Measurements from ENCODE around the gene MICU1. TPM values are rescaled to one million over a fixed set of nuclear protein-coding genes. Genes with fewer than 3 reads are reported as not detected.

MICU1 gene
- total RNA-seq, 6 experiments from 2014 or later = 54.7 to 62.7 (median 59.8) TPM

GRCh38 chr10:72509206-72509799, 116.6 kb downstream of the MICU1 start:
- no peaks in the 10 kb centered on the region for H3K4me1 Mint-ChIP-seq (ENCODE audit: low read depth)
- H3K9me3 Mint-ChIP-seq = peaks cover 2% of the 10 kb centered on the region; the same call in 1 of the 2 replicates
- no peak for TF ChIP-seq CTCF (IDR thresholded peaks at IDR 0.05)
- no peak overlapping the region for H3K27ac Mint-ChIP-seq
- H3K36me3 Mint-ChIP-seq (ENCODE audit: low read depth) = peaks cover 14% of the 10 kb centered on the region
- H3K4me3 Mint-ChIP-seq = no peak overlapping the region
- H3K27me3 Mint-ChIP-seq (ENCODE audit: insufficient read depth) = peaks cover 2% of the 10 kb centered on the region; the same call in 1 of the 2 replicates
- no peak for DNase-seq

- H3K9me3 Mint-ChIP-seq = peaks cover 11% of the 10 kb centered on the region; the same call in 1 of the 2 replicates
- H3K36me3 Mint-ChIP-seq (ENCODE audit: low read depth) = peaks cover 22% of the 10 kb centered on the region
- H3K27me3 Mint-ChIP-seq (ENCODE audit: insufficient read depth) = peaks cover 2% of the 10 kb centered on the region; the same call in 1 of the 2 replicates
- no peak for DNase-seq
- no peak overlapping the region for H3K27ac Mint-ChIP-seq
- H3K4me1 Mint-ChIP-seq (ENCODE audit: low read depth) = peaks cover 10% of the 10 kb centered on the region
- TF ChIP-seq CTCF (IDR thresholded peaks at IDR 0.05) = no peak
- no peak overlapping the region for H3K4me3 Mint-ChIP-seq
Measured at GRCh38 chr10:72508033-72508432, 117.8 kb downstream of the MICU1 start.

GRCh38 chr10:72506474-72506873, 119.4 kb downstream of the MICU1 start:
- Mint-ChIP-seq H3K27ac (no peak overlapping the region), H3K27me3 (ENCODE audit: insufficient read depth) (no peaks in the 10 kb centered on the region), H3K4me1 (ENCODE audit: low read depth) (peaks cover 18% of the 10 kb centered on the region), H3K36me3 (ENCODE audit: low read depth) (peaks cover 22% of the 10 kb centered on the region), H3K9me3 (peaks cover 11% of the 10 kb centered on the region; the same call in 1 of the 2 replicates), H3K4me3 (no peak overlapping the region)
- TF ChIP-seq CTCF (IDR thresholded peaks at IDR 0.05) = no peak
- DNase-seq = no peak

GRCh38 chr10:72505435-72505834, 120.4 kb downstream of the MICU1 start:
- Mint-ChIP-seq H3K36me3 (ENCODE audit: low read depth) (peaks cover 22% of the 10 kb centered on the region), H3K27me3 (ENCODE audit: insufficient read depth) (no peaks in the 10 kb centered on the region), H3K4me3 (no peak overlapping the region), H3K4me1 (ENCODE audit: low read depth) (peaks cover 18% of the 10 kb centered on the region), H3K9me3 (peaks cover 11% of the 10 kb centered on the region; the same call in 1 of the 2 replicates), H3K27ac (no peak overlapping the region)
- no peak for DNase-seq
- no peak for TF ChIP-seq CTCF (IDR thresholded peaks at IDR 0.05)

- DNase-seq = no peak
- no peak for TF ChIP-seq CTCF (IDR thresholded peaks at IDR 0.05)
- Mint-ChIP-seq H3K4me3 (peak overlapping the region; percentile 6; the same call in 1 of the 2 replicates), H3K9me3 (peaks cover 11% of the 10 kb centered on the region; the same call in 1 of the 2 replicates), H3K27ac (peak overlapping the region; percentile 81), H3K27me3 (ENCODE audit: insufficient read depth) (no peaks in the 10 kb centered on the region; the same call in 1 of the 2 replicates), H3K4me1 (ENCODE audit: low read depth) (peaks cover 18% of the 10 kb centered on the region), H3K36me3 (ENCODE audit: low read depth) (peaks cover 22% of the 10 kb centered on the region)
Measured at GRCh38 chr10:72503694-72504438, 122.0 kb downstream of the MICU1 start.
